GM12878 (cell line): Measurements from ENCODE around the gene TIFAB. TPM values are rescaled to one million over a fixed set of nuclear protein-coding genes. Genes with fewer than 3 reads are reported as not detected.

ENCODE experiments used
- ATAC-seq: fragments of 200-7000 bp; cut with Tn5 transposase; 3 replicates; pipeline ENCODE4 v1.9.1; 2020; ENCODE audit warnings: mild to moderate bottlenecking, moderate library complexity
- BruUV-seq: library from RNA; stranded (reverse); fragments of 400-500 nt; replicated peaks from 2 replicates; lab custom pipeline; 2021; lab: Mats Ljungman, UMichigan
- CTCF ChIA-PET: fragments of 300-600 bp; sonication (Branson Sonifier 250); formaldehyde crosslinking; extraction: SDS; loops from one replicate; lab custom pipeline; 2021; ENCODE audit warnings: inconsistent platforms; lab: Yijun Ruan, JAX
- POLR2A ChIA-PET: fragments of 350-600 bp; formaldehyde crosslinking; extraction: SDS; loops from one replicate; lab custom pipeline; 2021; ENCODE audit warnings: inconsistent platforms; lab: Charles Lee
- RAD21 ChIA-PET: fragments of 300-600 bp; sonication (Branson Sonifier 250); formaldehyde crosslinking; loops from one replicate; lab custom pipeline; 2023; ENCODE audit warnings: antibody characterized with exemption; ENCODE audit not compliant: unreplicated experiment; lab: Charles Lee
- SMC1A ChIA-PET: fragments of 300-600 bp; sonication (Branson Sonifier 250); formaldehyde crosslinking; loops from one replicate; lab custom pipeline; 2023; ENCODE audit not compliant: unreplicated experiment, uncharacterized antibody; lab: Charles Lee
- DNase-seq: peaks from one replicate; pipeline ENCODE4 v3.0.0-alpha.2; 2011; ENCODE audit warnings: low read depth, low spot score
- FAIRE-seq: peaks from 3 replicates; lab custom pipeline; 2011; peaks lifted over from hg19 to GRCh38; lab: Jason Lieb, UNC
- H2AFZ ChIP-seq: 2 replicates; pipeline ENCODE4 v1.6.0; 2011; ENCODE audit warnings: low read depth, low read length, control low read depth; ENCODE audit not compliant: control insufficient read depth
- H3K27ac ChIP-seq: 2 replicates; pipeline ENCODE4 v1.5.1; 2011; ENCODE audit warnings: control low read depth; ENCODE audit not compliant: control insufficient read depth, insufficient read depth
- H3K27me3 ChIP-seq, 2 experiments: replicated peaks in 1 of 2; 2 replicates each; pipeline versions ENCODE4 v1.6.0 to v1.6.1; 2011; ENCODE audit warnings: low read length in 1 of 2; ENCODE audit not compliant: control insufficient read depth in 2 of 2, insufficient read depth in 2 of 2
- H3K36me3 ChIP-seq, 2 experiments: 2 replicates each; pipeline ENCODE4 v1.5.1; 2011; ENCODE audit warnings: low read length in 1 of 2; ENCODE audit not compliant: control insufficient read depth in 2 of 2, insufficient read depth in 2 of 2
- H3K4me1 ChIP-seq: 2 replicates; pipeline ENCODE4 v1.6.1; 2011; ENCODE audit warnings: mild to moderate bottlenecking, low read length, moderate library complexity, mixed read lengths; ENCODE audit not compliant: control insufficient read depth, insufficient read depth
- H3K4me2 ChIP-seq: 2 replicates; pipeline ENCODE4 v1.6.0; 2011; ENCODE audit warnings: control low read depth; ENCODE audit not compliant: control insufficient read depth, insufficient read depth
- H3K4me3 ChIP-seq: fragments of 200-600 bp; sonication (generic); 2 replicates; pipeline ENCODE4 v1.5.1; 2016
- H3K79me2 ChIP-seq: 2 replicates; pipeline ENCODE4 v1.6.0; 2011; ENCODE audit warnings: low read length; ENCODE audit not compliant: control insufficient read depth, insufficient read depth
- H3K9ac ChIP-seq: 2 replicates; pipeline ENCODE4 v1.8.0; 2011; ENCODE audit warnings: low read length, control low read depth, mixed read lengths; ENCODE audit not compliant: control insufficient read depth, insufficient read depth
- H3K9me3 ChIP-seq: replicated peaks from 3 replicates; pipeline ENCODE4 v1.5.1; 2011; ENCODE audit warnings: mild to moderate bottlenecking, low read length; ENCODE audit not compliant: control insufficient read depth, insufficient read depth
- H4K20me1 ChIP-seq: 2 replicates; pipeline ENCODE4 v1.6.0; 2011; ENCODE audit not compliant: control insufficient read depth, insufficient read depth
- CBX3 ChIP-seq: fragments of 200-600 bp; sonication (generic); IDR thresholded peaks from 2 replicates; pipeline ENCODE4 v1.6.1; 2016; ENCODE audit warnings: low read depth, borderline replicate concordance
- CBX5 ChIP-seq: sonication (generic); IDR thresholded peaks from 2 replicates; pipeline ENCODE4 v1.6.1; 2016; ENCODE audit warnings: low read depth, moderate library complexity, mild to moderate bottlenecking, inconsistent platforms
- CHD1 ChIP-seq: IDR thresholded peaks from 2 replicates; pipeline ENCODE4 v1.6.1; 2012; ENCODE audit warnings: low read depth, low read length, improper control_type of control experiment
- EED ChIP-seq: sonication (generic); IDR thresholded peaks from 2 replicates; pipeline ENCODE4 v1.6.1; 2016; ENCODE audit warnings: antibody characterized with exemption, low read depth
- NFYB ChIP-seq: IDR thresholded peaks from 2 replicates; pipeline ENCODE4 v1.6.1; 2011; ENCODE audit warnings: low read depth, mild to moderate bottlenecking, low read length, improper control_type of control experiment, moderate library complexity; ENCODE audit not compliant: insufficient read depth
- PML ChIP-seq: IDR thresholded peaks from 2 replicates; pipeline ENCODE4 v1.6.1; 2012; ENCODE audit warnings: low read length, inconsistent platforms
- SUZ12 ChIP-seq: fragments of 200-600 bp; sonication (generic); IDR thresholded peaks from one replicate; pipeline ENCODE4 v1.6.1; 2018; ENCODE audit warnings: antibody characterized with exemption, mild to moderate bottlenecking; ENCODE audit not compliant: unreplicated experiment
- TAF1 ChIP-seq: IDR thresholded peaks from 2 replicates; pipeline ENCODE4 v1.6.1; 2011; ENCODE audit warnings: mild to moderate bottlenecking, low read depth, low read length, borderline replicate concordance
- TCF7 ChIP-seq: IDR thresholded peaks from 2 replicates; pipeline ENCODE4 v1.6.1; 2014; ENCODE audit warnings: antibody characterized with exemption, borderline replicate concordance
- ZBTB11 ChIP-seq: fragments of 450-650 bp; formaldehyde crosslinking; IDR thresholded peaks from 2 replicates; pipeline ENCODE4 v1.5.0; 2022; ENCODE audit warnings: mild to moderate bottlenecking, missing genetic modification characterization
- ZNF622 ChIP-seq: fragments of 450-650 bp; IDR thresholded peaks from 2 replicates; pipeline ENCODE4 v1.6.1; 2017; ENCODE audit warnings: mild to moderate bottlenecking, inconsistent platforms
- WGBS: methylation state at CpG from one replicate; pipeline ENCODE4 v1.1.6; 2016; ENCODE audit warnings: low lambda C conversion rate; ENCODE audit not compliant: insufficient replicate concordance, insufficient coverage; ENCODE audit errors: missing lambda C conversion rate; 5-methylcytosine and 5-hydroxymethylcytosine counted together
- in situ Hi-C: fragments of 300-500 bp; cut with MboI; formaldehyde crosslinking; loops from 9 replicates; pipeline ENCODE4 v1.14.3; 2018; ENCODE audit warnings: mixed read lengths
- intact Hi-C: fragments of 100-400 bp; cut with micrococcal nuclease; formaldehyde crosslinking; loops from one replicate; pipeline ENCODE4 v1.14.2; 2022; ENCODE audit not compliant: unreplicated experiment
- polyA plus RNA-seq, 11 experiments: library from polyadenylated mRNA; depleted of rRNA in 4 of 11; unstranded in 6 of 11; stranded (reverse) in 5 of 11; fragments of >200 nt; fragmentation: Nextera tagmentation in 4 of 11; fragmentation: Illumina TruSeq in 1 of 11; extraction: Ambion mirVana in 4 of 11; extraction: Trizol in 1 of 11; gene quantifications; 1 replicate in 1 of 11; 2 replicates in 10 of 11; pipeline versions ENCODE4 v1.2.1 to v1.2.3, GENCODE V29; 2011 to 2016; ENCODE audit warnings: inconsistent platforms in 2 of 11, missing spikeins in 2 of 11, low read depth in 1 of 11
- total RNA-seq, 4 experiments: library from RNA; depleted of rRNA in 3 of 4; stranded (reverse); fragments of >200 nt in 3 of 4; fragmentation: Illumina TruSeq in 1 of 4; extraction: Trizol in 1 of 4; gene quantifications; 2 replicates each; pipeline versions ENCODE4 v1.2.1 to v1.2.3, GENCODE V29; 2013 to 2021
- TF ChIP-seq, protein P1 (sequence below): fragments of 450-650 bp; IDR thresholded peaks from 2 replicates; pipeline ENCODE4 v1.6.1; 2014; ENCODE audit warnings: mild to moderate bottlenecking

TIFAB gene
- total and polyA plus RNA-seq, 10 of the 15 experiments (the other 5 are each of a cell fraction or from before 2014, with no cell fraction given): not detected

- RAD21 ChIA-PET: interaction anchor here (0.6 kb wide), 1 partner anchor 1027 kb away, joined by 3 read pairs; no protein-coding TSS in a partner anchor
- 40% methylated on average over 10 of the region's 10 CpGs for WGBS
These were observed 13.4 kb downstream of the TIFAB start for GRCh38 chr5:135438636-135439221.

More at GRCh38 chr5:135438636-135439221, 13.4 kb downstream of the TIFAB start:
- FAIRE-seq (no peak), DNase-seq (no peak), ATAC-seq (no peak)
- H3K27me3 ChIP-seq: no peaks in the 10 kb centered on the region
- H3K4me2 ChIP-seq: no peak overlapping the region
- H3K9ac ChIP-seq: no peak overlapping the region
- in situ Hi-C loops: no loop called here
- no peaks in the 10 kb centered on the region for H3K36me3 ChIP-seq
- H3K4me1 ChIP-seq: peaks cover 19% of the 10 kb centered on the region
- ChIA-PET CTCF (interaction anchor here (1.0 to 5.7 kb wide), 4 partner anchors 13 to 25 kb away, joined by 3 to 48 read pairs (median 12); no protein-coding TSS in a partner anchor), SMC1A (interaction anchor here (0.5 to 3.6 kb wide), 3 partner anchors 13 to 97 kb away, joined by 3 to 14 read pairs (median 5); no protein-coding TSS in a partner anchor)
- BruUV-seq: no TSS peak
- no peak overlapping the region for H2AFZ ChIP-seq
- H4K20me1 ChIP-seq: no peaks in the 10 kb centered on the region
- intact Hi-C loops: no loop called here
- no peak overlapping the region for H3K27ac ChIP-seq
- no peaks in the 10 kb centered on the region for H3K79me2 ChIP-seq
- no peaks in the 10 kb centered on the region for H3K9me3 ChIP-seq
- TF ChIP-seq CBX5: no peak
- no peak for TF ChIP-seq CHD1
- TF ChIP-seq, protein P1, sequence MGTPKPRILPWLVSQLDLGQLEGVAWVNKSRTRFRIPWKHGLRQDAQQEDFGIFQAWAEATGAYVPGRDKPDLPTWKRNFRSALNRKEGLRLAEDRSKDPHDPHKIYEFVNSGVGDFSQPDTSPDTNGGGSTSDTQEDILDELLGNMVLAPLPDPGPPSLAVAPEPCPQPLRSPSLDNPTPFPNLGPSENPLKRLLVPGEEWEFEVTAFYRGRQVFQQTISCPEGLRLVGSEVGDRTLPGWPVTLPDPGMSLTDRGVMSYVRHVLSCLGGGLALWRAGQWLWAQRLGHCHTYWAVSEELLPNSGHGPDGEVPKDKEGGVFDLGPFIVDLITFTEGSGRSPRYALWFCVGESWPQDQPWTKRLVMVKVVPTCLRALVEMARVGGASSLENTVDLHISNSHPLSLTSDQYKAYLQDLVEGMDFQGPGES: no peak
- TF ChIP-seq PML: no peak
- TF ChIP-seq ZNF622: no peak
- TF ChIP-seq TCF7: no peak
- no peak for TF ChIP-seq CBX3
- no peak for TF ChIP-seq SUZ12
- TF ChIP-seq EED: no peak
- TF ChIP-seq ZBTB11: no peak
- no peak for TF ChIP-seq TAF1
- TF ChIP-seq NFYB: no peak
- TF ChIP-seq, all 136 proteins: peak for 0
- H3K4me3 ChIP-seq: no peak overlapping the region
- POLR2A ChIA-PET: interaction anchor here (1.1 kb wide), 1 partner anchor 100 kb away, joined by 3 read pairs; no protein-coding TSS in a partner anchor
